Nephron (organoid): Measurements from ENCODE around the gene ARHGAP12.

Experiments
- H3K27ac Mint-ChIP-seq, 3 experiments: 2 replicates each; pipeline ENCODE4 v1.8.0; 2020; ENCODE audit warnings: mixed read lengths in 3 of 3, mild to moderate bottlenecking in 2 of 3, moderate library complexity in 1 of 3
- H3K27me3 Mint-ChIP-seq: 2 replicates; pipeline ENCODE4 v1.8.0; 2021; ENCODE audit warnings: low read depth, mild to moderate bottlenecking, moderate library complexity, mixed read lengths
- H3K36me3 Mint-ChIP-seq: 2 replicates; pipeline ENCODE4 v1.8.0; 2020; ENCODE audit warnings: low read depth, mixed read lengths
- H3K4me1 Mint-ChIP-seq: 2 replicates; pipeline ENCODE4 v1.8.0; 2020; ENCODE audit warnings: mixed read lengths
- H3K4me3 Mint-ChIP-seq, 3 experiments: 2 replicates each; pipeline ENCODE4 v1.8.0; 2020; ENCODE audit warnings: mild to moderate bottlenecking in 3 of 3, mixed read lengths in 3 of 3, moderate library complexity in 2 of 3
- H3K9me3 Mint-ChIP-seq: 2 replicates; pipeline ENCODE4 v1.8.0; 2020; ENCODE audit warnings: mixed read lengths
- TF ChIP-seq, protein P1 (sequence below), 3 experiments: fragments of 200-600 bp; sonication (generic); IDR thresholded peaks; one replicate each; pipeline ENCODE4 v1.5.0; 2021; ENCODE audit warnings: antibody characterized with exemption in 3 of 3; ENCODE audit not compliant: unreplicated experiment in 3 of 3

ARHGAP12 gene

DNA sequence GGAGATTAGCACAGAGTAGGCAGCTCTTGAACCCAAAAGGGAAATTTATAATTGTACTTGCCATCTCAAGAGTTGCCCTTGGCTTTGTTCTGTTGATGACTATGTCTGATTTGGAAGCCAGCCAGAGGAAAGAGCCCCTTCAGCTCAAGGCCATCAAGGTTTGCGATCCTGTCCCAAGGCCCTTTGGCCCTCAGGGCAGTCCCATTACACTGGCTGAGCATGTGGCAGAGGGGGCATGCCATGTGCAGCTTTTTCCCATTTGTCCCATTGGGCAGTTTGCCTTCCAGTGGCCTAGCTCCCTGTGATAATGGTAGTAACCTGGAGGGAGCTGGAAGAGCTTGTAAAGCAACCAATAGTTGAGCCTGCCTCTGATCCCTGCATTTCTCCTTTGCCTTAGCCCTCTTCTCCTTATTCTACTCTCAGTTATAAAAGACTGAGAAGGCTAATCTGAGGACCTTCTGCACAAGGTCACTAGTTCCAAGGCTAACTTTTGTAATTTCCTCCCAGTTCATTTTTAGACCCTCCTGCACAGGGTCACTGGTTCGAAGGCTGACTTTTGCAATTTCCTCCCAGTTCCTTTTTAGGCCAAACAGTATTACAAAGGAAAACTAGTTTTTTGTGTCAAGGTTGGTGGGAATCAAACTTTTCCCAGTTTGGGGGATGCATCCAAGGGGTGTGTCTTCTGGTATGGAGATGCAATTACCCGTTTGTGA lies 31.0 kb upstream of the ARHGAP12 start:
- Mint-ChIP-seq H3K4me1 (peaks cover 5% of the 10 kb centered on the region), H3K36me3 (peaks cover 11% of the 10 kb centered on the region), H3K9me3 (peaks cover 6% of the 10 kb centered on the region), H3K27ac (no peak overlapping the region), H3K4me3 (no peak overlapping the region), H3K27me3 (no peaks in the 10 kb centered on the region)
- TF ChIP-seq, protein P1, sequence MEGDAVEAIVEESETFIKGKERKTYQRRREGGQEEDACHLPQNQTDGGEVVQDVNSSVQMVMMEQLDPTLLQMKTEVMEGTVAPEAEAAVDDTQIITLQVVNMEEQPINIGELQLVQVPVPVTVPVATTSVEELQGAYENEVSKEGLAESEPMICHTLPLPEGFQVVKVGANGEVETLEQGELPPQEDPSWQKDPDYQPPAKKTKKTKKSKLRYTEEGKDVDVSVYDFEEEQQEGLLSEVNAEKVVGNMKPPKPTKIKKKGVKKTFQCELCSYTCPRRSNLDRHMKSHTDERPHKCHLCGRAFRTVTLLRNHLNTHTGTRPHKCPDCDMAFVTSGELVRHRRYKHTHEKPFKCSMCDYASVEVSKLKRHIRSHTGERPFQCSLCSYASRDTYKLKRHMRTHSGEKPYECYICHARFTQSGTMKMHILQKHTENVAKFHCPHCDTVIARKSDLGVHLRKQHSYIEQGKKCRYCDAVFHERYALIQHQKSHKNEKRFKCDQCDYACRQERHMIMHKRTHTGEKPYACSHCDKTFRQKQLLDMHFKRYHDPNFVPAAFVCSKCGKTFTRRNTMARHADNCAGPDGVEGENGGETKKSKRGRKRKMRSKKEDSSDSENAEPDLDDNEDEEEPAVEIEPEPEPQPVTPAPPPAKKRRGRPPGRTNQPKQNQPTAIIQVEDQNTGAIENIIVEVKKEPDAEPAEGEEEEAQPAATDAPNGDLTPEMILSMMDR (IDR thresholded peaks at IDR 0.05; ENCODE audit: unreplicated experiment in 3 of 3): no peak

DNA sequence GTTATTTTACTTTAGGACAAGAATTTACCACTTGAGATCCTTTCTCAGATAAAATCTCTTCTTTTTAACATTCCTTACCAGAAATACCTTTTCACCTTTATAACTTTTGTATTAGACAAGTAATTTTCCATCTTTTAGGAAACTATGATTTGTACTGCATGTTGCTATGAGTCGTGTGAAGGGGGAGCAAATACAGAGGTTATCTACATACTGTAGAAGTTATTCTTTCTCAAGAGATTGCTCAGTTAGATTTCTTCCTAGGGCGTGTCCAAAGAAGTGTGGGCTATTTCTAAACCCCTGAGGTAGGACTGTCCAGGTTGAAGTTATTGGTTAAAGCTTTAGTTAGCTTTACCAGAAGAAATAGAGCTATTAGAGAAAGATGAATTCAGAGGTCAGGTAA lies 30.2 kb upstream of the ARHGAP12 start:
- H3K4me3 Mint-ChIP-seq: no peak overlapping the region
- H3K27me3 Mint-ChIP-seq: no peaks in the 10 kb centered on the region
- peaks cover 18% of the 10 kb centered on the region for H3K36me3 Mint-ChIP-seq
- H3K9me3 Mint-ChIP-seq: peaks cover 13% of the 10 kb centered on the region
- H3K4me1 Mint-ChIP-seq: peaks cover 5% of the 10 kb centered on the region
- TF ChIP-seq, protein P1 (IDR thresholded peaks at IDR 0.05; ENCODE audit: unreplicated experiment in 3 of 3): no peak
- no peak overlapping the region for H3K27ac Mint-ChIP-seq

DNA sequence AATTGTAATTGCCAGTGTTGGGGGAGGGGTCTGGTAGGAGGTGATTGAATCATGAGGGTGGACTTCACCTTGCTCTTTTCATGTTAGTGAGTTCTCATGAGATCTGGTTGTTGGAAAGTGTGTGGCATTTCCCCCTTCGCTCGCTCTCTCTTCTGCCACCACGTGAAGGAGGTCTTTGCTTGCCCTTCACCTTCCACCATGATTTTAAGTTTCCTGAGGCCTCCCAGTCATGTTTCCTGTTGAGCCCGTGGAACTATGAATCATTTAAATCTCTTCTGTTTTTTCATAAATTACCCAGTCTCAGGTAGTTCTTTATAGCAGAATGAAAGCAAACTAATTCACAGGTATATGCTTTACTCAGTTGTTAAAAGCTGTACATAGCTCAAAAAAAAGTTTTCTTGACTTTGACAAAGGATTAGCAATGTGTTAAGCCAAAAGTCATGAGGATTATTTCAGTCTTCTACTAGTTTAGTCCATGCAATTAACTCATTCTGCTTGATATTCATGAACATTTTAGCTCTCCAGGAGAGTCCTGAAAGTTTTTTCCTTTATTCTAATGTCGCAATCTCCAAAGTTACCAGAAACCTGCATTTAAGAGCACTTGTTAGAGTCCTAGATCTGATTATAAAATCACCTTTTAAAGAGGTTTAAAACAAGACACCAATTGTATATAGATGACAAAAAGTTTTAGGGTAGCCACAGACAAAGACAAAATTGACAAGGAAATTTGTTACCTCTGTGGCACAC lies 27.7 kb upstream of the ARHGAP12 start:
- peaks cover 22% of the 10 kb centered on the region for H3K9me3 Mint-ChIP-seq
- peaks cover 5% of the 10 kb centered on the region for H3K4me1 Mint-ChIP-seq
- H3K4me3 Mint-ChIP-seq: no peak overlapping the region
- H3K27me3 Mint-ChIP-seq: no peaks in the 10 kb centered on the region
- H3K27ac Mint-ChIP-seq: no peak overlapping the region
- TF ChIP-seq, protein P1 (IDR thresholded peaks at IDR 0.05; ENCODE audit: unreplicated experiment in 3 of 3): no peak
- H3K36me3 Mint-ChIP-seq: peaks cover 34% of the 10 kb centered on the region

DNA sequence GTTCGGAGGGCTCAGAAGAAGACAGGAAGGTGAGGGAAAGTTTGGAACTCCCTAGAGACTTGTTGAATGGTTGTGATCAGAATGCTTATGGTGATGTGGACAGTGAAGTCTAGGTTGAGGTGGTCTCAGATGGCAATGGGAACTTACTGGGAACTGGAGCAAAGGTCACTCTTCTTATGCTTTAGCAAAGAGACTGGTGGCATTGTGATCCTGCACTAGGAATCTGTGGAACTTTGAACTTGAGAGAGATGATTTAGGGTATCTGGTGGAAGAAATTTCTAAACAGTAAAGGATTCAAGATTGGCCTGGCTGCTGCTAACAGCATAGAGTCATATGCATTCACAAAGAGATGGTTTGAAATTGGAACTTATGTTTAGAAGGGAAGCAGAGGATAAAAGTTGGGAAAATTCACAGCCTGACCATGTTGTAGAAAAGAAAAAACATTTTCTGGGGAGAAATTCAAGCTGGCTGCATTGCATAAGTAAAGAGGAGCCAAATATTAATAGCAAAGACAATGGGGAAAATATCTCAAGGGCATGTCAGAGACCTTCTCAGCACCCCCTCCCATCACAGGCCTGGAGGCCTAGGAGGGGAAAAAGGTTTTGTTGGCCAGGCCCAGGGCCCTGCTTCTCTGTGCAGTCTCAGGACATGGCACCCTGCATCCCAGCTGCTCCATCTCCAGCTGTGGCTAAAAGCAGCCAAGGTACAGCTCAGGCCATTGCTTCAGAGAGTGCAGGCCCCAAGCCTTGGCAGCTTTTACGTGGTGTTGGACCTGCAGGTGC lies 26.0 kb upstream of the ARHGAP12 start:
- H3K27me3 Mint-ChIP-seq: no peaks in the 10 kb centered on the region
- H3K36me3 Mint-ChIP-seq: peaks cover 39% of the 10 kb centered on the region
- TF ChIP-seq, protein P1 (IDR thresholded peaks at IDR 0.05; ENCODE audit: unreplicated experiment in 3 of 3): no peak
- no peaks in the 10 kb centered on the region for H3K4me1 Mint-ChIP-seq
- H3K4me3 Mint-ChIP-seq: no peak overlapping the region
- peaks cover 25% of the 10 kb centered on the region for H3K9me3 Mint-ChIP-seq
- no peak overlapping the region for H3K27ac Mint-ChIP-seq

DNA sequence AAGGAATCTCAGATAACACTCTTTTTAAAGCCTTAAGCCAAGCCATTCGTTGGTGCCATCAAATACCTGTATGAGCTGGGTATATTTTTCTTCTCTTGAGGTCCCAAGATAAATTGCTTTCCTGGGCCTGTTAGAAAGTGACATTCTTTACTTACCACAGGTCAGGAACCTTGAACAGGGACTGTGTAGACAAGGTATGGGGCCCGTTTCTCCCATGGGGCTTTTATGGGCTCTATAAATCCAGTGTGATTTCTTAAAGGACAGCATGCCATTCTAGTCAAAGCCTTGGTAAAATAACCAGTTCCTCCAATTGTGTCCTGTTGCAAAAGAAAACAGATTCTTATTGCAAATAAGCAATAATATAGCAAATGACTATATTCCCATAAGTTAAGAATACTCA lies 24.8 kb upstream of the ARHGAP12 start:
- Mint-ChIP-seq H3K27me3 (no peaks in the 10 kb centered on the region), H3K36me3 (peaks cover 39% of the 10 kb centered on the region), H3K27ac (no peak overlapping the region), H3K9me3 (peaks cover 25% of the 10 kb centered on the region), H3K4me1 (no peaks in the 10 kb centered on the region), H3K4me3 (no peak overlapping the region)
- TF ChIP-seq, protein P1 (IDR thresholded peaks at IDR 0.05; ENCODE audit: unreplicated experiment in 3 of 3): no peak
